H9 (cell line): Measurements from ENCODE around the gene SRGAP1. TPM values are rescaled to one million over a fixed set of nuclear protein-coding genes. Genes with fewer than 3 reads are reported as not detected.

Experiments
- DNase-seq: peaks from one replicate; pipeline ENCODE4 v3.0.0-alpha.2; 2017
- H2AFZ ChIP-seq: one replicate; pipeline ENCODE4 v1.6.1; 2013; ENCODE audit warnings: mild to moderate bottlenecking, low read length, control low read depth, moderate library complexity
- H2AK5ac ChIP-seq: 2 replicates; pipeline ENCODE4 v1.6.1; 2013; ENCODE audit warnings: low read length, control low read depth, mixed read lengths; ENCODE audit not compliant: insufficient read length
- H2BK120ac ChIP-seq: one replicate; pipeline ENCODE4 v1.6.1; 2013; ENCODE audit warnings: low read depth, mild to moderate bottlenecking, low read length, control low read depth, inconsistent platforms; ENCODE audit not compliant: poor library complexity, severe bottlenecking
- H2BK12ac ChIP-seq: 2 replicates; pipeline ENCODE4 v1.6.1; 2013; ENCODE audit warnings: low read length, control low read depth, mixed read lengths, low read depth; ENCODE audit not compliant: insufficient read length
- H2BK15ac ChIP-seq: 2 replicates; pipeline ENCODE4 v1.6.1; 2013; ENCODE audit warnings: low read depth, low read length, control low read depth
- H2BK20ac ChIP-seq: one replicate; pipeline ENCODE4 v1.6.1; 2013; ENCODE audit warnings: low read depth, mild to moderate bottlenecking, low read length, control low read depth, inconsistent platforms; ENCODE audit not compliant: poor library complexity, severe bottlenecking
- H2BK5ac ChIP-seq: 2 replicates; pipeline ENCODE4 v1.6.1; 2013; ENCODE audit warnings: low read length, control low read depth, mixed read lengths; ENCODE audit not compliant: insufficient read length
- H3K14ac ChIP-seq: 2 replicates; pipeline ENCODE4 v1.6.1; 2013; ENCODE audit warnings: low read length, control low read depth; ENCODE audit not compliant: insufficient read depth
- H3K18ac ChIP-seq: 2 replicates; pipeline ENCODE4 v1.6.1; 2013; ENCODE audit warnings: low read depth, mild to moderate bottlenecking, mixed read lengths, low read length, control low read depth; ENCODE audit not compliant: insufficient read length
- H3K23ac ChIP-seq: 2 replicates; pipeline ENCODE4 v1.6.1; 2013; ENCODE audit warnings: low read length, control low read depth, mixed read lengths, low read depth; ENCODE audit not compliant: insufficient read length
- H3K23me2 ChIP-seq: 2 replicates; pipeline ENCODE4 v1.6.1; 2013; ENCODE audit warnings: low read depth, mild to moderate bottlenecking, mixed read lengths, low read length, control low read depth; ENCODE audit not compliant: insufficient read length, poor library complexity, severe bottlenecking
- H3K27ac ChIP-seq: 2 replicates; pipeline ENCODE4 v1.5.1; 2013; ENCODE audit warnings: low read length, control low read depth, mixed read lengths, low read depth; ENCODE audit not compliant: insufficient read length
- H3K27me3 ChIP-seq: 2 replicates; pipeline ENCODE4 v1.6.1; 2013; ENCODE audit warnings: low read length, control low read depth, inconsistent platforms; ENCODE audit not compliant: insufficient read depth
- H3K4ac ChIP-seq: 2 replicates; pipeline ENCODE4 v1.6.1; 2013; ENCODE audit warnings: low read depth, mild to moderate bottlenecking, control low read depth, inconsistent platforms, low read length, moderate library complexity
- H3K4me1 ChIP-seq: 2 replicates; pipeline ENCODE4 v1.6.1; 2013; ENCODE audit warnings: low read length, control low read depth, inconsistent platforms; ENCODE audit not compliant: insufficient read depth
- H3K4me2 ChIP-seq: 2 replicates; pipeline ENCODE4 v1.6.1; 2013; ENCODE audit warnings: low read length, control low read depth, mixed read lengths; ENCODE audit not compliant: insufficient read length, insufficient read depth
- H3K56ac ChIP-seq: 2 replicates; pipeline ENCODE4 v1.6.1; 2013; ENCODE audit warnings: low read depth, mild to moderate bottlenecking, mixed read lengths, low read length, control low read depth; ENCODE audit not compliant: insufficient read length
- H3K79me1 ChIP-seq: 2 replicates; pipeline ENCODE4 v1.6.1; 2013; ENCODE audit warnings: low read depth, mild to moderate bottlenecking, moderate library complexity, low read length, control low read depth, inconsistent platforms; ENCODE audit not compliant: insufficient read depth, poor library complexity, severe bottlenecking
- H3K79me2 ChIP-seq: 2 replicates; pipeline ENCODE4 v1.6.1; 2013; ENCODE audit warnings: low read length, control low read depth, inconsistent platforms; ENCODE audit not compliant: insufficient read depth
- H3K9ac ChIP-seq: 2 replicates; pipeline ENCODE4 v1.6.1; 2013; ENCODE audit warnings: low read length, control low read depth, mixed read lengths; ENCODE audit not compliant: insufficient read length; ENCODE audit errors: extremely low read depth
- H3K9me3 ChIP-seq: one replicate; pipeline ENCODE4 v1.6.1; 2013; ENCODE audit warnings: low read depth, low read length, inconsistent platforms; ENCODE audit not compliant: control insufficient read depth
- H3T11ph ChIP-seq: one replicate; pipeline ENCODE4 v1.6.1; 2013; ENCODE audit warnings: mild to moderate bottlenecking, low read length, control low read depth, inconsistent platforms
- H4K20me1 ChIP-seq: one replicate; pipeline ENCODE4 v1.6.1; 2013; ENCODE audit not compliant: control insufficient read depth, insufficient read length, insufficient read depth
- H4K5ac ChIP-seq: 2 replicates; pipeline ENCODE4 v1.6.1; 2013; ENCODE audit warnings: low read depth, mild to moderate bottlenecking, mixed read lengths, low read length, control low read depth; ENCODE audit not compliant: insufficient read length
- H4K8ac ChIP-seq: replicated peaks from 2 replicates; pipeline ENCODE4 v1.6.1; 2013; ENCODE audit warnings: low read length, control low read depth, mixed read lengths, low read depth; ENCODE audit not compliant: insufficient read length
- H4K91ac ChIP-seq: 2 replicates; pipeline ENCODE4 v1.6.1; 2013; ENCODE audit warnings: low read depth, mild to moderate bottlenecking, moderate library complexity, mixed read lengths, low read length, control low read depth; ENCODE audit not compliant: insufficient read length
- H3K27ac Mint-ChIP-seq, 3 experiments: 2 replicates in 2 of 3; 3 replicates in 1 of 3; pipeline ENCODE4 v1.8.0; 2020 to 2021; ENCODE audit warnings: mixed read lengths in 3 of 3, mild to moderate bottlenecking in 1 of 3, moderate library complexity in 1 of 3
- H3K27me3 Mint-ChIP-seq: 2 replicates; pipeline ENCODE4 v1.8.0; 2021; ENCODE audit warnings: low read depth, mild to moderate bottlenecking, moderate library complexity, mixed read lengths
- H3K36me3 Mint-ChIP-seq, 3 experiments: 2 replicates in 2 of 3; 3 replicates in 1 of 3; pipeline ENCODE4 v1.8.0; 2020 to 2021; ENCODE audit warnings: low read depth in 3 of 3, mixed read lengths in 3 of 3; ENCODE audit not compliant: insufficient read depth in 1 of 3
- H3K4me1 Mint-ChIP-seq, 2 experiments: 2 replicates each; pipeline ENCODE4 v1.8.0; 2020; ENCODE audit warnings: mixed read lengths in 2 of 2
- H3K4me3 Mint-ChIP-seq, 2 experiments: 2 replicates in 1 of 2; 3 replicates in 1 of 2; pipeline ENCODE4 v1.8.0; 2020 to 2021; ENCODE audit warnings: mild to moderate bottlenecking in 2 of 2, mixed read lengths in 2 of 2, moderate library complexity in 1 of 2
- H3K9me3 Mint-ChIP-seq, 2 experiments: 2 replicates in 1 of 2; 3 replicates in 1 of 2; pipeline ENCODE4 v1.8.0; 2020; ENCODE audit warnings: mild to moderate bottlenecking in 2 of 2, mixed read lengths in 2 of 2, moderate library complexity in 1 of 2
- CTCF ChIP-seq: fragments of 200-600 bp; sonication (generic); conservative IDR thresholded peaks from 3 replicates; pipeline ENCODE4 v1.8.0; 2021; ENCODE audit warnings: antibody characterized with exemption, mild to moderate bottlenecking
- total RNA-seq: library from RNA; stranded (reverse); gene quantifications from 2 replicates; pipeline ENCODE4 v1.2.1, GENCODE V29; 2021

The SRGAP1 gene
- total RNA-seq, 1 experiment from 2014 or later: 4.8 TPM

DNA sequence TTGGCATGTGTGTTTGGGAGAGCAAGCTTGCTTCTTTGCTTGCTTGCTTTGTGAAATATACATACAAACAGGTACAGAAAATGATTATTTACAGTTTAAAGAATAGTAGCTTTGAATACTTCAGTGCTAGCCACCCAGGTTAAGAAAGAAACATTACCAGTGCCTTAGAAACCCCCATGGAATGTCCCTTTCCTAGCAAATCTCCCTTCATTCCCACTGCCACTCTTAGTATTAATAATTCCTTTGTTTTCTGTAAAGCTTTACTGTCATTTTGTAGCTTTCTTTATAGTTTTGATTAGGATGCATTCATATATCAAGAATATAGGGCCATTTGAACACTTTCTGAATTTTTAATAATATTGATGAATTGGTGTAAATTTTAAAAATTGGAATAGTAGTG is 9.5 kb downstream of the SRGAP1 start:
- Histone ChIP-seq H4K5ac (no peak overlapping the region), H3K9ac (no peak overlapping the region), H2AK5ac (no peak overlapping the region), H2BK12ac (no peak overlapping the region), H3K18ac (no peak overlapping the region), H3K27ac (no peak overlapping the region), H3K4me2 (no peak overlapping the region), H2BK15ac (no peak overlapping the region), H3K79me1 (no peaks in the 10 kb centered on the region), H3K23ac (no peak overlapping the region), H3K4ac (no peak overlapping the region), H3K9me3 (no peaks in the 10 kb centered on the region), H2BK120ac (no peak overlapping the region), H3K79me2 (no peaks in the 10 kb centered on the region), H3K27me3 (no peaks in the 10 kb centered on the region), H3K23me2 (no peaks in the 10 kb centered on the region), H2BK5ac (no peak overlapping the region), H2BK20ac (no peak overlapping the region), H3K14ac (no peak overlapping the region), H3K4me1 (no peaks in the 10 kb centered on the region), H3T11ph (no peak overlapping the region), H4K91ac (no peak overlapping the region), H4K20me1 (no peaks in the 10 kb centered on the region), H4K8ac (no peak overlapping the region), H2AFZ (no peak overlapping the region), H3K56ac (no peak overlapping the region)
- DNase-seq: no peak
- Mint-ChIP-seq H3K27me3 (no peaks in the 10 kb centered on the region), H3K4me1 (peaks cover 9% of the 10 kb centered on the region in 2 experiments), H3K4me3 (no peak overlapping the region), H3K36me3 (no peaks in the 10 kb centered on the region), H3K9me3 (no peaks in the 10 kb centered on the region), H3K27ac (no peak overlapping the region)
- no peak for TF ChIP-seq CTCF
